ENCODE data around the gene XPNPEP1. TPM values are rescaled to one million over a fixed set of nuclear protein-coding genes. Genes with fewer than 3 reads are reported as not detected.

Gene XPNPEP1
- total RNA-seq, 1 experiment from 2014 or later: 71.3 TPM

- Histone ChIP-seq H3K27me3 (ENCODE audit: insufficient read depth, low read length) (no peaks in the 10 kb centered on the region), H3K79me1 (ENCODE audit: insufficient read depth, low read depth, low read length, poor library complexity, severe bottlenecking) (no peaks in the 10 kb centered on the region), H3K4ac (ENCODE audit: low read depth, low read length) (no peak overlapping the region), H4K20me1 (ENCODE audit: control insufficient read depth, insufficient read depth, insufficient read length) (no peaks in the 10 kb centered on the region), H3K4me2 (ENCODE audit: insufficient read depth, insufficient read length, low read length) (no peak overlapping the region), H3T11ph (ENCODE audit: low read length) (no peak overlapping the region), H3K9me3 (ENCODE audit: control insufficient read depth, low read depth, low read length) (no peaks in the 10 kb centered on the region), H4K91ac (ENCODE audit: insufficient read length, low read depth, low read length) (no peak overlapping the region), H3K14ac (ENCODE audit: insufficient read depth, low read length) (no peak overlapping the region), H4K8ac (replicated peaks; ENCODE audit: insufficient read length, low read depth, low read length) (no peak overlapping the region), H3K4me1 (ENCODE audit: insufficient read depth, low read length) (no peaks in the 10 kb centered on the region), H2BK15ac (ENCODE audit: low read depth, low read length) (no peak overlapping the region), H3K27ac (ENCODE audit: insufficient read length, low read depth, low read length) (no peak overlapping the region), H2AK5ac (ENCODE audit: insufficient read length, low read length) (no peak overlapping the region), H3K18ac (ENCODE audit: insufficient read length, low read depth, low read length) (no peak overlapping the region), H2AFZ (ENCODE audit: low read length) (no peak overlapping the region), H2BK5ac (ENCODE audit: insufficient read length, low read length) (no peak overlapping the region), H3K79me2 (ENCODE audit: insufficient read depth, low read length) (no peaks in the 10 kb centered on the region), H4K5ac (ENCODE audit: insufficient read length, low read depth, low read length) (no peak overlapping the region), H3K9ac (ENCODE audit: extremely low read depth, insufficient read length, low read length) (no peak overlapping the region), H2BK12ac (ENCODE audit: insufficient read length, low read depth, low read length) (no peak overlapping the region), H2BK120ac (ENCODE audit: low read depth, low read length, poor library complexity, severe bottlenecking) (no peak overlapping the region), H3K23ac (ENCODE audit: insufficient read length, low read depth, low read length) (no peak overlapping the region), H3K56ac (ENCODE audit: insufficient read length, low read depth, low read length) (no peak overlapping the region), H3K23me2 (ENCODE audit: insufficient read length, low read depth, low read length, poor library complexity, severe bottlenecking) (no peaks in the 10 kb centered on the region), H2BK20ac (ENCODE audit: low read depth, low read length, poor library complexity, severe bottlenecking) (no peak overlapping the region)
- WGBS (ENCODE audit: extremely low coverage, insufficient read length, low lambda C conversion rate): no CpG with 5 or more reads among the region's 5 CpGs
- H3K27me3 Mint-ChIP-seq (ENCODE audit: low read depth): peaks cover 4% of the 10 kb centered on the region
- H3K9me3 Mint-ChIP-seq: no peaks in the 10 kb centered on the region
- H3K36me3 Mint-ChIP-seq (ENCODE audit: insufficient read depth in 1 of 3, low read depth in 3 of 3): no peaks in the 10 kb centered on the region
- TF ChIP-seq CTCF (conservative IDR thresholded peaks at IDR 0.05): no peak
- no peaks in the 10 kb centered on the region for H3K4me1 Mint-ChIP-seq
- no peak for DNase-seq
- no peak overlapping the region; a peak in 1 of 7 replicates for H3K27ac Mint-ChIP-seq
- no peak overlapping the region for H3K4me3 Mint-ChIP-seq
Measured at GRCh38 chr10:109845308-109845707, 78.0 kb downstream of the XPNPEP1 start.

Measured in H9 (cell line).